Astrocyte (in vitro differentiated cells and primary cell): Measurements from ENCODE around the gene SCUBE3. TPM values are rescaled to one million over a fixed set of nuclear protein-coding genes. Genes with fewer than 3 reads are reported as not detected.

Experiments
- DNase-seq: peaks from one replicate; pipeline ENCODE4 v3.0.0-alpha.2; 2010; ENCODE audit warnings: low read depth
- FAIRE-seq: peaks from 2 replicates; lab custom pipeline; 2011; peaks lifted over from hg19 to GRCh38; lab: Jason Lieb, UNC
- H2AFZ ChIP-seq: 2 replicates; pipeline ENCODE4 v1.6.0; 2012; ENCODE audit warnings: low read depth, low read length, inconsistent platforms
- H3K27ac ChIP-seq: 2 replicates; pipeline ENCODE4 v1.5.1; 2011; ENCODE audit warnings: low read depth, low read length, inconsistent platforms
- H3K27me3 ChIP-seq: 2 replicates; pipeline ENCODE4 v1.6.0; 2011; ENCODE audit warnings: low read length, inconsistent platforms; ENCODE audit not compliant: insufficient read depth
- H3K36me3 ChIP-seq: 2 replicates; pipeline ENCODE4 v1.5.1; 2011; ENCODE audit warnings: low read length, inconsistent platforms; ENCODE audit not compliant: insufficient read depth
- H3K4me1 ChIP-seq: 2 replicates; pipeline ENCODE4 v1.5.1; 2011; ENCODE audit warnings: low read length, inconsistent platforms; ENCODE audit not compliant: insufficient read depth
- H3K4me2 ChIP-seq: 2 replicates; pipeline ENCODE4 v1.6.0; 2012; ENCODE audit warnings: low read length, inconsistent platforms
- H3K4me3 ChIP-seq: 2 replicates; pipeline ENCODE4 v1.5.1; 2011; ENCODE audit warnings: low read depth, mild to moderate bottlenecking, low read length, inconsistent platforms; ENCODE audit not compliant: insufficient read depth
- H3K79me2 ChIP-seq: 2 replicates; pipeline ENCODE4 v1.6.0; 2012; ENCODE audit warnings: mild to moderate bottlenecking, low read length, inconsistent platforms; ENCODE audit not compliant: insufficient read depth
- H3K9ac ChIP-seq: 2 replicates; pipeline ENCODE4 v1.6.0; 2012; ENCODE audit warnings: mild to moderate bottlenecking, low read length, inconsistent platforms
- H3K9me3 ChIP-seq: 2 replicates; pipeline ENCODE4 v1.5.1; 2012; ENCODE audit warnings: low read depth, mild to moderate bottlenecking, low read length, inconsistent platforms; ENCODE audit not compliant: insufficient read depth
- H4K20me1 ChIP-seq: 2 replicates; pipeline ENCODE4 v1.6.0; 2012; ENCODE audit warnings: low read length, inconsistent platforms; ENCODE audit not compliant: insufficient read depth
- H3K27ac Mint-ChIP-seq: one replicate; pipeline ENCODE4 v1.8.0; 2021; ENCODE audit warnings: mild to moderate bottlenecking, mixed read lengths; ENCODE audit not compliant: unreplicated experiment
- H3K27me3 Mint-ChIP-seq: one replicate; pipeline ENCODE4 v1.8.0; 2021; ENCODE audit warnings: low read depth, mixed read lengths; ENCODE audit not compliant: unreplicated experiment
- H3K36me3 Mint-ChIP-seq: one replicate; pipeline ENCODE4 v1.8.0; 2021; ENCODE audit warnings: low read depth, mixed read lengths; ENCODE audit not compliant: unreplicated experiment
- H3K4me1 Mint-ChIP-seq: one replicate; pipeline ENCODE4 v1.8.0; 2021; ENCODE audit warnings: low read depth, mixed read lengths; ENCODE audit not compliant: unreplicated experiment
- H3K4me3 Mint-ChIP-seq: one replicate; pipeline ENCODE4 v1.8.0; 2021; ENCODE audit warnings: mild to moderate bottlenecking, moderate library complexity, mixed read lengths; ENCODE audit not compliant: unreplicated experiment
- H3K9me3 Mint-ChIP-seq: one replicate; pipeline ENCODE4 v1.8.0; 2021; ENCODE audit warnings: mild to moderate bottlenecking, mixed read lengths; ENCODE audit not compliant: unreplicated experiment
- CTCF ChIP-seq: IDR thresholded peaks from 2 replicates; pipeline ENCODE4 v1.5.1; 2011; ENCODE audit warnings: low read depth, mild to moderate bottlenecking, inconsistent platforms, low read length, moderate library complexity; ENCODE audit not compliant: insufficient read depth
- EZH2 ChIP-seq: IDR thresholded peaks from 2 replicates; pipeline ENCODE4 v1.6.1; 2012; ENCODE audit warnings: mild to moderate bottlenecking, low read length, inconsistent platforms; ENCODE audit not compliant: insufficient read depth
- total RNA-seq: library from RNA; stranded (reverse); gene quantifications from 2 replicates; pipeline ENCODE4 v1.2.1, GENCODE V29; 2021

SCUBE3 gene
- total RNA-seq, 1 donor from 2014 or later = 10.1 TPM

GRCh38 chr6:35199866-35200265 is 13.9 kb upstream of the SCUBE3 start:
- Histone ChIP-seq H4K20me1 (no peaks in the 10 kb centered on the region), H3K9me3 (no peaks in the 10 kb centered on the region), H3K36me3 (no peaks in the 10 kb centered on the region), H3K79me2 (no peaks in the 10 kb centered on the region), H2AFZ (no peak overlapping the region), H3K4me3 (no peak overlapping the region), H3K9ac (no peak overlapping the region), H3K27me3 (no peaks in the 10 kb centered on the region), H3K4me2 (no peak overlapping the region), H3K27ac (no peak overlapping the region), H3K4me1 (peaks cover 3% of the 10 kb centered on the region)
- TF ChIP-seq EZH2 (no peak), CTCF (no peak)
- Mint-ChIP-seq H3K36me3 (no peaks in the 10 kb centered on the region), H3K4me3 (no peak overlapping the region), H3K27me3 (peaks cover 17% of the 10 kb centered on the region), H3K4me1 (no peaks in the 10 kb centered on the region), H3K27ac (no peak overlapping the region), H3K9me3 (peaks cover 2% of the 10 kb centered on the region)
- FAIRE-seq = no peak
- no peak for DNase-seq

DNA sequence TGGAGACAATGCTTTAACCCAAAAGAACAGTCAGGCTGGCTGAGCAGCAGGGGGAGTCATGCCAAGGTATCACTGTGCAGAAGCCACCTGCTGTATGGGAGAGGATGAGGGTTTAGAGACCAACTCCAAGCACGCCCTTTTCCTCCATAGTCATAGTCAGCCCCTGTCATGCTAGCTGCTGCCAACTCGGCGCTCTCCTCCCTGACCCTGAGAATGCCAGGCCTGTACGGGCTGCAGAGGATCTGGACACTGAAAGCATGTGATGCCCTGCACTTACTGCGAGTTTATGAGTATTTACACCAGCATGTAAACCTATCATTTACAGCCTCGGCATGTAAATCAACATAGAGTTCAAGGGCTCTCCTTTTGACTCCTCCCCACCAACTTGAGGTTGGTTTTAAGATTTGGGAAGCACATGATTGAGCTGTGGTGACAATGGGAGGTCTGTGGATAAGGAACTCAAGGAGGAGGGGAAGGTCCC is 11.7 kb upstream of the SCUBE3 start:
- H3K9ac ChIP-seq = no peak overlapping the region
- Mint-ChIP-seq H3K36me3 (peaks cover 1% of the 10 kb centered on the region), H3K27me3 (peaks cover 25% of the 10 kb centered on the region), H3K9me3 (no peaks in the 10 kb centered on the region), H3K4me1 (no peaks in the 10 kb centered on the region), H3K4me3 (no peak overlapping the region), H3K27ac (no peak overlapping the region)
- H3K36me3 ChIP-seq = no peaks in the 10 kb centered on the region
- no peak for FAIRE-seq
- no peak for TF ChIP-seq EZH2
- H2AFZ ChIP-seq = no peak overlapping the region
- H3K4me3 ChIP-seq = no peak overlapping the region
- no peaks in the 10 kb centered on the region for H3K27me3 ChIP-seq
- no peak for DNase-seq
- no peaks in the 10 kb centered on the region for H4K20me1 ChIP-seq
- H3K27ac ChIP-seq = no peak overlapping the region
- H3K9me3 ChIP-seq = no peaks in the 10 kb centered on the region
- H3K4me2 ChIP-seq = no peak overlapping the region
- peaks cover 6% of the 10 kb centered on the region for H3K4me1 ChIP-seq
- no peaks in the 10 kb centered on the region for H3K79me2 ChIP-seq

DNA sequence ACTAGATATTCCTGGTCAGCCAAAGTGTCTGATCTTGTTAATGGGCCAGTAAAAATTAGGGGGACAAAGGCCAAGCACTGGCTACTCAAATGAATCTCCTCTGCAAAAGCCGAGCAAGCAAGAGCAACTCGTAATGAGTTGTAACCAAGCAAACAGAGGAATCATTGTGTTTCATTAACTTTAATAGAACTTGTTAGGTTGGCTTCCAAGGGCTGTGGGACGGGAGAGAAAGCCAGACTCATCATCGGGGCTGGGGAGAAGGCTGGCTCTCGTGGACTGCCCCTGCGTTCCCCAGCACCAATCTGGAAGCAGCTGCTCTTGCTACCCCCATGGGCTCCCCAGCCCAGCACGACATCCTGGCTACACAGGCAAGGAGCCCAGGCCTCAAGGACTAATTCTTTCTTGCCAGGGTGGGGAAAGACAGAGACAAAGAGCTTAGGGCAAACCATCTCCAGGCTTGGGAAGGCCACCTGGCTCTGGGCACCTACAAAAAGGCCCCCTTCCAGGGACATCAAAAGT is 10.5 kb upstream of the SCUBE3 start:
- Histone ChIP-seq H3K9ac (no peak overlapping the region), H3K27me3 (no peaks in the 10 kb centered on the region), H4K20me1 (no peaks in the 10 kb centered on the region), H3K36me3 (no peaks in the 10 kb centered on the region), H3K9me3 (no peaks in the 10 kb centered on the region), H3K4me3 (no peak overlapping the region), H3K4me2 (no peak overlapping the region), H3K27ac (no peak overlapping the region), H3K4me1 (peaks cover 6% of the 10 kb centered on the region), H3K79me2 (no peaks in the 10 kb centered on the region), H2AFZ (no peak overlapping the region)
- H3K4me3 Mint-ChIP-seq = no peak overlapping the region
- H3K36me3 Mint-ChIP-seq = peaks cover 1% of the 10 kb centered on the region
- FAIRE-seq (no peak), DNase-seq (no peak)
- no peaks in the 10 kb centered on the region for H3K4me1 Mint-ChIP-seq
- no peaks in the 10 kb centered on the region for H3K9me3 Mint-ChIP-seq
- no peak overlapping the region for H3K27ac Mint-ChIP-seq
- H3K27me3 Mint-ChIP-seq = peaks cover 35% of the 10 kb centered on the region
- TF ChIP-seq CTCF (no peak), EZH2 (no peak)
